GM21515 (cell line): ENCODE results near the gene ZNF670.

Experiments used
- ATAC-seq: cut with Tn5 transposase; IDR thresholded peaks from one replicate; pipeline ENCODE4 v1.9.1; 2021; ENCODE audit not compliant: unreplicated experiment

ZNF670 gene

GRCh38 chr1:247104965-247105364 is 26.4 kb upstream of the ZNF670 start:
- ATAC-seq, result no peak

- peak; percentile 99 for ATAC-seq
These were observed 25.4 kb upstream of the ZNF670 start, which contains the start of gene ZNF669 for GRCh38 chr1:247103859-247104591. ZNF669 (minus strand) TSS chr1:247104356; CDS start chr1:247104199, 157 bp downstream.

- ATAC-seq, result no peak
These were observed 23.8 kb upstream of the ZNF670 start for GRCh38 chr1:247102381-247102780.

- ATAC-seq, result no peak
These were observed 22.2 kb upstream of the ZNF670 start for GRCh38 chr1:247100676-247101279.

DNA sequence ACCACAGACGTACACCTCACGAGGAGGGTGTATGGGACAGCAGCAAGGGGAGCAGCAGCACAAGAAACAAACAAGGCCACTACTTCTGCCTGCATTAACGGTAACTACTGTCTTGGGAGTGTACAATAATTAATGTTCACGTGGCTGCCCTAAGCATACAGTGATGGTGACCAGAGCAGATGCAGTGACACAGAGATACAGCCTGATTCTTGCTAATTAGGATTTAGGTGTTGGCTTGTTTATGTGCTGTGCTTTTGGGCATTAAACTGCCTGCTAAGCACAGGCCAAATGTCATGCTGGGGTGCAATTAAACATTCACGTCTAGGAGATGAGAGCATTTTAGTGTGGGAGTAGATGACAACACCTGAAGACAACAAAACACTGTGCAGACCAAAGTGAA is 18.3 kb upstream of the ZNF670 start:
- ATAC-seq, result no peak

GRCh38 chr1:247096544-247096943 is 17.9 kb upstream of the ZNF670 start:
- no peak for ATAC-seq

GRCh38 chr1:247096112-247096511 is 17.5 kb upstream of the ZNF670 start:
- no peak for ATAC-seq

GRCh38 chr1:247090455-247090854 is 11.8 kb upstream of the ZNF670 start:
- no peak for ATAC-seq

DNA sequence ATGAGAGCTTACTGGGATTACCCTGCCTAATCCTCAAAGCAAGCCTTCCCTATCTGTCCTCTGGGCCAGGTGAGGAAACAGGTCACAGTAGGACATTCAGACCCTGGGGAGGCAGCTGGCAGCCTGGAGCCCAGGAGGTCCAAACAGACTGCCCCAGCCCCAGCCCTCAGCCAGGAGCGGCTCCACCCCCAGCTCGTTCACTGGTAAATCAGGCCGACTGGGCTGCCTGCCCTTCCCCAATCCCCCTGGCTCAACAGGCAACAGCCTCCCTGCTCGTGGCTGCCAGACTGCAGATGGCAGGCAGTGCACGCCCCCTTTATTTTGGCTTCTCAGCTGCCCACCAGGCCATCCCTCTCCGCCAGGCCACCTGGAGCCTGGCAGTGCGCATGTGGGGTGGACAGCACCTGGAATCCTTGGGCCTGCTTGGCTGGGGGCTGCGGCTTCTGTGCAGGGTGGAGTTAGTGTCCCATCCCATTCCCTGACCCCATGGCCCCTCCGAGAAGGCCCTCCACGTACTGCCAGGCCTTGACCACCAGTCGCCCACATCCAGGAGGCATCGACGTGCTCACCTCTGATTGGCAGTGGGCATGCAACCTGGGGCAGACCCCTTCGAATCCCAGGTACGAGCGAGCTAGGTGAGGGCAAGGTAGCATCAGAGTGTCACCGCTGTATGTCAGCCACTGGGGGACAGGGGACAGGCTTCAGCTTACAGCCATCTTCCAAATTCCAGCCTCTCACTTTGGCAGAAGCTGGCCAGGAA is 11.2 kb upstream of the ZNF670 start:
- no peak for ATAC-seq

GRCh38 chr1:247088967-247089366 is 10.4 kb upstream of the ZNF670 start:
- no peak for ATAC-seq

DNA sequence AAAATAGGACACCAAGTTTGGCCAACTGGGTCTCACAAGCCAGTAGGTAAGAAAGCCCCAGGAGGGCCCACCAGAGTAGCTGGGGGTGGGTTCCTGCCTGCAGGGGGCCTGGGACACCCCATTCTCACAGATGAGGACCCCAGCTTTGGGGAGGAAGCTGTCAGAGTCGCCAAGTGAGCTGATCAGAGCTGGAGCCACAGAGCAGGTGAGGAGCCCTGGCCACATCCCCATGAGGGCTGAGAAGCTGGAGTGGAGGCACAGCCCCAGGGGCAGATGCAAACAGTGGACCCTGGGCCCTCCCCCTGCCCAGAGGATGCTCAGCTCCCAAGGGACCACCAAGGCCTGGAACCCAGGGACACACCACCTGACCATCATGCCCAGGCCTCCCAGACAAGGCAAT is 8.6 kb upstream of the ZNF670 start:
- ATAC-seq, result no peak

DNA sequence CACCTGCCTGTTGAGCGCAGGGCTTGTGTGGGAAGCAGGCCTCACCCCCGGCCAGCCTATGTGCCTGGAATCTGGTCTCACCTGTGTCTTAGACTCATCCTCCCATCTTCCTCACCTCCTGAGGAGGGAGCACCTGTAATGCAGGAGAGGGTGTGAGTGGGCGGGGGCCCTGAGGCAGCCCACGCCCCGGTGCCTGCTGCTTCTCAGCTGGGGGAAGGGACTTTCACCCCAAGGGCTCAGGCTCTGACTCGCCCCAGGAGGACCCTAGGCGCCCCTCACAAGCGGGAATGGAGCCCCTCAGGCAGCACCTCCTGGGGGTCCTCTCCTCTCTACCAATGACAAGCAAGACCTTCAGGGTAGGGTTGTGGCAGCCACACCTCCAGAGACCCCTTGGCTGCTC is 6.7 kb upstream of the ZNF670 start:
- ATAC-seq, result no peak

DNA sequence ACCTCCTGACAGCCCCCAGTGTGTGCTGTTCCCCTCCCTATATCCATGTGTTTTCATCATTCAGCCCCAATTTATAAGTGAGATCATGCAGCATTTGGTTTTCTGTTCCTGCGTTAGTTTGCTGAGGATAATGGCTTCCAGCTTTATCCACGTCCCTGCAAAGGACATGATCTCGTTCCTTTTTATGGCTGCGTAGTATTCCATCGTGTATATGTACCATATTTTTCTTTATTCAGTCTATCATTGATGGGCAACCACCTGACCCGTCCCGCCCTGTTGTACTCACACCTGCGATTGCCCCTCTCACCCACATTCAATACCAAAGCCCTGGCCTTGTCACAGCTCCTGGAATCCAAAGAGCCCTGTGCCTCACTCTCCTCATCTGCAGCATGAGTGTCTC is 6.2 kb upstream of the ZNF670 start:
- no peak for ATAC-seq

DNA sequence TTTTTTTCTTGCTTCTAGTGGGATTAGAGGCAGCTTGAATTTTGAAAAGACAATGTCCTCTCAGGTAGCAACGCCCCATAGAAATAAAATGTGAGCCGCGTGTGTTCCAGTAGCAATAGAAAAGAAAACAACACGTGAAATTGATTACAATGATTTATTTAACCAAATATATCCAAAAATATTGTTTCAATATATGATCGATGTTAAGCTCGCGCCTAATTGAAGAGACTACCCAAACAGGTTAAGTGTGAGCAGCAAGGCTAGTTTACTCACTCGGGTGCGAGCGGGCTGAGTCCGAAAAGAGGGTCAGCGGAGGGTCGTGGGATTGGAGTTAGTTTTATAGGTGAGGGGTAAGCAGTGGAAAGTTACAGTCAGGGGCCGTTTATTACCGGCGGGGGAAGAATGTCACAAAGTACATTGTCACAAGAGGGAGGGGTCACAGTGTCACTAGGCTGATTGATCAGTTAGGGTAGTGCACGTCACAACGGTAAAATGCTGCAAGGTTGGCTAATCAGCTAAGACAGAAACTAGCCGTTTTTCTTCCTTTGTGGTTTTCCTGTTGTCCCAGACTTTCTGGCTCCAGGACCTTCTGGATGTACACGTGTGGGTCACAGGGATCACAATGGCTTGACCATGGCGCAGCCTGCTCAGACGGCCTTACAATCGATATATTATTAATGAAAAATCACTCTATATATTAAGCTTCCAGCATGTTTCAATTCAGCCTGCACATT is 697 bp upstream of the ZNF670 start:
- ATAC-seq, result no peak

- no peak for ATAC-seq
These were observed 744 bp downstream of the ZNF670 start for GRCh38 chr1:247077876-247078257.

DNA sequence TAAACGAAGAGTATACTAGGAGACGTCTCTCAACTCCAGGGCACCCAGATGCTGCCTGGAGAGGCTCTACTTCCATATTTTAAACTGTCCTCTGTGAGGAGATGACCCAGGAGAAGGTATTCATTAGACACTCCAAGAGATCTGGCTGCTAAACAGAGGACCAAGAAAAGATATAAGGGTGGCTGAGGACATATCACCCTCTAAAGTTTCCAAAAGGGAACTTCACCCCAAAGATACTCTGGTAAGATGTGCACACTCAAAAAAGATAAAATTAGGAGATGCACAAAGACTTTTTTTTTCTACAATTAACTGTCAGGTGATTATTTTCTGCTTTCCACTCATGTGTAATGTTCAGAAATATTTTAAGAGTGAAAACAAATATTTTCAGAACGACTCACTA is 1.4 kb downstream of the ZNF670 start:
- no peak for ATAC-seq

DNA sequence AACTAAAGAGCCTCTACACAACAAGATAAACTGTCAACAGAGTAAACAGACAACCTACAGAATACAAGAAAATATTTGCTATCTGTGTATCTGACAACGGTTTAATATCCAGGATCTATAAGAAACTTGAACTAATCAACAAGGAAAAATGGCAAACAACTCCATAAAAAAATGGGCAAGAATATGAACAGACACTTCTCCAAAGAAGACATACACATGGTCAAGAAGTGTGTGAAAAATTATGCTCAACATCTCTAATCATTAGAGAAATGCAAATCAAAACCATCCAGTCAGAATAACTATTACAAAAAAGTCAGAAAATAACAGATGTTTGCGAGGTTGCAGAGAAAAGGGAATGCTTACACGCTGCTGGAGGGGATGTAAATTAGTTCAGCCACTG is 8.0 kb downstream of the ZNF670 start:
- ATAC-seq, result no peak

DNA sequence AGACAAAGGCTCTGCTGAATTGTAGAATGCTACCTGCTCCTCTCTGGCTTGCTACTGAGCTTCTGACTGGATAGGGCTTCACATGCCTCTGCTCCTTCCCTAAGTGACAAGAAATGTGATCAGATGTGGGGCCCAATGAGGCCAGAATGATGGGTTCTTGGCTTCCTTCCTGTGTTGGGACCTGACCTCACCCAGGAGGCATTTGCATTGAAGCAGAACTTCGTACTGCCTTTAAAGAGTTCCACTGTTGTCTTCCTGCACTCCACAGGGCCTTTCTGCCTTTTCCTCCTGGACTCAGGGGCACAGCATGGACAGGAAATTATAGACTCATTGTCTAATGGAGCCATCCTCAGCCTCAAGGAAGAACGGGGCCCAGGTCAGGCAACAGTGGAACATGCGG is 14.3 kb downstream of the ZNF670 start:
- ATAC-seq, result no peak

DNA sequence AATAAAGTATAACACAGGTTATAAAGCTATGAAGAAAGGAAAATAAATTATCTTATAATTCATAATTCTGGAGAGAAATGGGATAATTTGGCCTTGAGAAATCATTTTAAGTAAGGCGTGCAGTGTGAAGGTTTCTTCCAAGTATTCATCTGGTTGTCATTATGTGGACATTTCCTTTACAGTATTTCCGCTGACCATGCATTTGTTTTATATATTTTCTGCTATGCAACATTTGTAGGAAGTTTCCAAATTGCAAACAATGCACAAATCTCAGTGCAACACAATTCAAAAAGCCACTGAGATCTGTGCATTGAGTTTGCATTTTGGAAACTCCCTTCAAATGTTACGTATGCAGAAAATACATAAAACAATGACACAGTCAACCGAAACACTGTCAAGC is 17.8 kb downstream of the ZNF670 start:
- ATAC-seq, result no peak

DNA sequence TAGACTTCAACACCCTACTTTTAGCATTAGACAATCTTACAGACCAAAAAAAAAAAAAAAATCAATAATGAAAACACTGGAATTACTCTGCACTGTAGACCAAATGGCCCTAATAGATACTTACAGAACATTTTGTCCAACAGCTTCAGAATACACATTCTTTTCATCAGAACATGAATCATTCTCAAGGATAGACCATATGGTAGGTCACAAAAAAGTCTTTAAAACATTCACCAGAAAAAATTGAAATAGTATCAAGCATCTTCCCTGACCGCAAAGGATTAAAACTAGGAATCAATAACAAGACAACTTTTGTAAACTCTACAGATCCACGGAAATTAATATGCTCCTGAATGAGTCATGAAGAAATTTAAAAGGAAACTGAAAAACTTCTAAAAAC is 22.5 kb downstream of the ZNF670 start:
- ATAC-seq, result no peak

GRCh38 chr1:247054992-247055415 is 23.6 kb downstream of the ZNF670 start:
- no peak for ATAC-seq
